Right atrium auricular region (tissue), 2 donors: ENCODE results near the gene ZNF488. TPM values are rescaled to one million over a fixed set of nuclear protein-coding genes. Genes with fewer than 3 reads are reported as not detected.
A peak's percentile ranks its signal among the peaks of the same experiment; 100 is the strongest.

Experiments used
- DNase-seq: peaks from one replicate; pipeline ENCODE4 v3.0.0-alpha.2; 2019; ENCODE audit warnings: low spot score
- H3K27ac ChIP-seq, 2 donors: fragments of 200-600 bp; sonication (generic); 1 replicate in 1 of 2; 2 replicates in 1 of 2; pipeline ENCODE4 v1.5.1; 2016 to 2019
- H3K27me3 ChIP-seq, 2 donors: fragments of 200-600 bp; sonication (generic); one replicate each; pipeline versions ENCODE4 v1.5.1 to v1.6.0; 2017 to 2019
- H3K36me3 ChIP-seq: fragments of 200-600 bp; sonication (generic); one replicate; pipeline ENCODE4 v1.5.1; 2016
- H3K4me1 ChIP-seq, 2 donors: fragments of 200-600 bp; sonication (generic); one replicate each; pipeline versions ENCODE4 v1.5.1 to v1.6.0; 2017 to 2019
- H3K4me3 ChIP-seq, 2 donors: fragments of 200-600 bp; sonication (generic); 1 replicate in 1 of 2; 2 replicates in 1 of 2; pipeline ENCODE4 v1.5.1; 2017 to 2019; ENCODE audit warnings: mild to moderate bottlenecking in 1 of 2, moderate library complexity in 1 of 2
- H3K9me3 ChIP-seq, 2 donors: fragments of 200-600 bp; sonication (generic); one replicate each; pipeline ENCODE4 v1.5.1; 2019
- CTCF ChIP-seq, 2 donors: fragments of 200-600 bp; sonication (generic); IDR thresholded peaks; one replicate each; pipeline ENCODE4 v1.5.1; 2019; ENCODE audit warnings: antibody characterized with exemption in 2 of 2
- total RNA-seq, 2 donors: library from RNA; depleted of rRNA; stranded (reverse); fragments of >200 nt; gene quantifications; one replicate each; pipeline ENCODE4 v1.1.0, GENCODE V29; 2016

ZNF488 gene
- total RNA-seq, 2 donors from 2014 or later: not detected

GRCh38 chr10:47347303-47347675 is 36.8 kb downstream of the ZNF488 start:
- H3K27me3 ChIP-seq: no peaks in the 10 kb centered on the region

GRCh38 chr10:47346581-47347302 is 37.4 kb downstream of the ZNF488 start:
- no peaks in the 10 kb centered on the region for H3K9me3 ChIP-seq
- TF ChIP-seq CTCF (IDR thresholded peaks at IDR 0.05): no peak
- H3K4me1 ChIP-seq: no peaks in the 10 kb centered on the region
- H3K27ac ChIP-seq: no peak overlapping the region
- no peaks in the 10 kb centered on the region for H3K36me3 ChIP-seq
- H3K4me3 ChIP-seq: no peak overlapping the region
- H3K27me3 ChIP-seq: no peaks in the 10 kb centered on the region
- no peak for DNase-seq

More at GRCh38 chr10:47347303-47347675, 36.8 kb downstream of the ZNF488 start:
- no peaks in the 10 kb centered on the region for H3K9me3 ChIP-seq
- no peak for DNase-seq
- no peak for TF ChIP-seq CTCF (IDR thresholded peaks at IDR 0.05)
- no peaks in the 10 kb centered on the region for H3K36me3 ChIP-seq
- no peaks in the 10 kb centered on the region for H3K4me1 ChIP-seq
- no peak overlapping the region for H3K27ac ChIP-seq
- H3K4me3 ChIP-seq: no peak overlapping the region

- Histone ChIP-seq H3K27me3 (no peaks in the 10 kb centered on the region), H3K4me1 (no peaks in the 10 kb centered on the region), H3K36me3 (no peaks in the 10 kb centered on the region), H3K9me3 (no peaks in the 10 kb centered on the region), H3K4me3 (no peak overlapping the region), H3K27ac (no peak overlapping the region)
- TF ChIP-seq CTCF (IDR thresholded peaks at IDR 0.05): no peak
- no peak for DNase-seq
These were observed 38.9 kb downstream of the ZNF488 start for GRCh38 chr10:47344996-47345870.

GRCh38 chr10:47340608-47341170 is 43.4 kb downstream of the ZNF488 start:
- Histone ChIP-seq H3K4me1 (no peaks in the 10 kb centered on the region), H3K9me3 (no peaks in the 10 kb centered on the region), H3K4me3 (no peak overlapping the region), H3K36me3 (no peaks in the 10 kb centered on the region), H3K27ac (no peak overlapping the region), H3K27me3 (no peaks in the 10 kb centered on the region)
- TF ChIP-seq CTCF (IDR thresholded peaks at IDR 0.05): peak; percentile 94 to 95
- DNase-seq: peak; percentile 70

- no peak overlapping the region for H3K27ac ChIP-seq
- H3K27me3 ChIP-seq: no peaks in the 10 kb centered on the region
- H3K9me3 ChIP-seq: no peaks in the 10 kb centered on the region
- DNase-seq: no peak
- no peak overlapping the region for H3K4me3 ChIP-seq
- TF ChIP-seq CTCF (IDR thresholded peaks at IDR 0.05): no peak
- H3K36me3 ChIP-seq: no peaks in the 10 kb centered on the region
- H3K4me1 ChIP-seq: no peaks in the 10 kb centered on the region
These were observed 44.1 kb downstream of the ZNF488 start for GRCh38 chr10:47339759-47340607.
